Measurements from ENCODE around the gene BRCA2.

- TF ChIP-seq CTCF (IDR thresholded peaks at IDR 0.05; ENCODE audit: insufficient read depth, low read length, poor library complexity, severe bottlenecking) (no peak), EZH2phosphoT487 (conservative IDR thresholded peaks at IDR 0.05; ENCODE audit: low read length) (no peak)
These were observed 34.2 kb upstream of the BRCA2 start for GRCh38 chr13:32281096-32281495.

Data from SU-DHL-6 (cell line).